Tibial artery (tissue), 4 donors: ENCODE data around the gene ANKRD2.

Experiments
- DNase-seq, 2 donors: peaks; one replicate each; pipeline ENCODE4 v3.0.0-alpha.2; 2019
- H3K27ac ChIP-seq, 2 donors: fragments of 200-600 bp; sonication (generic) in 1 of 2; 1 replicate in 1 of 2; 2 replicates in 1 of 2; pipeline ENCODE4 v1.5.1; 2018 to 2019; ENCODE audit warnings: mild to moderate bottlenecking in 1 of 2
- H3K27me3 ChIP-seq, 2 donors: fragments of 200-600 bp; sonication (generic) in 1 of 2; one replicate each; pipeline versions ENCODE4 v1.5.1 to v1.6.0; 2016 to 2019
- H3K36me3 ChIP-seq, 3 donors: fragments of 200-600 bp; sonication (generic) in 2 of 3; one replicate each; pipeline ENCODE4 v1.5.1; 2016 to 2019; ENCODE audit warnings: mild to moderate bottlenecking in 2 of 3
- H3K4me1 ChIP-seq, 4 donors: fragments of 200-600 bp; sonication (generic) in 2 of 4; 1 replicate in 3 of 4; 2 replicates in 1 of 4; pipeline ENCODE4 v1.5.1; 2016 to 2019
- H3K4me3 ChIP-seq, 2 donors: fragments of 200-600 bp; sonication (generic) in 1 of 2; 1 replicate in 1 of 2; 2 replicates in 1 of 2; pipeline ENCODE4 v1.5.1; 2018 to 2019; ENCODE audit warnings: mild to moderate bottlenecking in 2 of 2
- H3K9me3 ChIP-seq, 3 donors: fragments of 200-600 bp; sonication (generic) in 1 of 3; one replicate each; pipeline ENCODE4 v1.5.1; 2016 to 2019
- intact Hi-C: fragments of 100-400 bp; cut with DNase I; formaldehyde crosslinking; loops from one replicate; pipeline ENCODE4 v1.15.0; 2023; ENCODE audit warnings: low total_unique reads
- TF ChIP-seq, protein P1 (sequence below), 2 experiments: fragments of 200-600 bp in 1 of 2; fragments of 450-650 bp in 1 of 2; IDR thresholded peaks; one replicate each; pipeline ENCODE4 v1.5.1; 2017 to 2019; ENCODE audit warnings: antibody characterized with exemption in 2 of 2, mild to moderate bottlenecking in 1 of 2, moderate library complexity in 1 of 2

ANKRD2 gene

GRCh38 chr10:97629289-97629688 is 56.7 kb downstream of the ANKRD2 start:
- no peak for DNase-seq

GRCh38 chr10:97631098-97631497 is 58.5 kb downstream of the ANKRD2 start:
- Histone ChIP-seq H3K9me3 (no peaks in the 10 kb centered on the region), H3K4me1 (peaks cover 0 to 9% (median 6%) of the 10 kb centered on the region in 4 donors), H3K4me3 (no peak overlapping the region), H3K27me3 (no peaks in the 10 kb centered on the region), H3K27ac (no peak overlapping the region), H3K36me3 (no peaks in the 10 kb centered on the region)
- TF ChIP-seq, protein P1, sequence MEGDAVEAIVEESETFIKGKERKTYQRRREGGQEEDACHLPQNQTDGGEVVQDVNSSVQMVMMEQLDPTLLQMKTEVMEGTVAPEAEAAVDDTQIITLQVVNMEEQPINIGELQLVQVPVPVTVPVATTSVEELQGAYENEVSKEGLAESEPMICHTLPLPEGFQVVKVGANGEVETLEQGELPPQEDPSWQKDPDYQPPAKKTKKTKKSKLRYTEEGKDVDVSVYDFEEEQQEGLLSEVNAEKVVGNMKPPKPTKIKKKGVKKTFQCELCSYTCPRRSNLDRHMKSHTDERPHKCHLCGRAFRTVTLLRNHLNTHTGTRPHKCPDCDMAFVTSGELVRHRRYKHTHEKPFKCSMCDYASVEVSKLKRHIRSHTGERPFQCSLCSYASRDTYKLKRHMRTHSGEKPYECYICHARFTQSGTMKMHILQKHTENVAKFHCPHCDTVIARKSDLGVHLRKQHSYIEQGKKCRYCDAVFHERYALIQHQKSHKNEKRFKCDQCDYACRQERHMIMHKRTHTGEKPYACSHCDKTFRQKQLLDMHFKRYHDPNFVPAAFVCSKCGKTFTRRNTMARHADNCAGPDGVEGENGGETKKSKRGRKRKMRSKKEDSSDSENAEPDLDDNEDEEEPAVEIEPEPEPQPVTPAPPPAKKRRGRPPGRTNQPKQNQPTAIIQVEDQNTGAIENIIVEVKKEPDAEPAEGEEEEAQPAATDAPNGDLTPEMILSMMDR (IDR thresholded peaks at IDR 0.05) = no peak
- DNase-seq = no peak
- intact Hi-C loops = no loop called here

More at GRCh38 chr10:97629289-97629688, 56.7 kb downstream of the ANKRD2 start:
- intact Hi-C loops = no loop called here
- TF ChIP-seq, protein P1 (IDR thresholded peaks at IDR 0.05) = no peak
- Histone ChIP-seq H3K9me3 (no peaks in the 10 kb centered on the region), H3K4me1 (peaks cover 0 to 9% (median 6%) of the 10 kb centered on the region in 4 donors), H3K27ac (no peak overlapping the region), H3K27me3 (no peaks in the 10 kb centered on the region), H3K36me3 (no peaks in the 10 kb centered on the region), H3K4me3 (no peak overlapping the region)

DNA sequence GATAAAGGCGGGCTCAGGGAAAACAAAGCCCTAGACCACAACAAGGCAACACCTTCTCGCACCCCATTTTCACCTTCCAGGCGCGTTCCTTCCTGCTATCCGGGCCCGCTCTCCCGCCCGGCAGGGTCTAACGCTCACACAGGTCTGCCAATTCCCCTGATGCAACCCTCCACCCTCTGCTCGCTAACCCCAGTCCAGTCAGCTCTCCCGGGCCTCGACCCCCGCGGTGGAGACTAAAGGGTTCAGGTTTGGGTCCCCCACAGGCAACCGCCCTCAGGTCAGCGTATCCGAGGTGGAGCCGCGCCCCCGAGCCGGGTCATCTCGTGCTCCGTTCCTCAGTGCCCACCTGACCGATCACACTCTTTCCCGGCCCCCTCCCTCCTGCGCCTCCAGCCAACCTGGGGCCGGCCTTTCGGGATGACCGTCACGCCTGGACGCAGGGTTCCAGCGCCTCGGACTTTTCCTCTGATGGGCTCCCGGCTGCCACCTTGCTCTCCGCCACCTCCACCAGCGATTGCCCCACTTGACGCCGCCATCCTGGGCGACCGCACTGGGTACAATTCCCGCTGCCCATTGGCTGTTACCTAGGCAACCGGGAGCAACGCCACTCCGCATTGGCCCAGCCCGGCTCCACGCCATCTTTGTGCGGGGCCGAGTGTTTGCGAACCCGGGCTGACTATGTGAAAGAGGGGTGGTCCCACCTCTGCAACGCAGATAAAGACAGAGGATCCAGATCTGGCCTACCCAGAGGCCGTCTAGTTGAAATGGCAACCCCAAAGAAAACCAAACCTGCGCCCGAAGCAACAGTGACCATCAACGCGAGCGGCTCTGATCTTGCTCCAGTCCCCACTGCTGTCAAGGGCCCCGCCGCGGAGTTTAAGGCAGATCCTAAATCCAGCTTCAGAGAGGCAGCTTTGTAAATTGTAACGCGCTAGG is 60.6 kb downstream of the ANKRD2 start, which contains the start of gene MORN4:
Gene MORN4, minus strand, starts transcription at position 552 of the 936 bp plus-strand sequence. CDS start 13,847 bp downstream, outside the sequence.
- Histone ChIP-seq H3K27me3 (no peaks in the 10 kb centered on the region), H3K27ac (peak within 1 kb of the TSS; percentile 60 to 62), H3K4me1 (peaks cover 0 to 9% (median 6%) of the 10 kb centered on the region in 4 donors), H3K9me3 (no peaks in the 10 kb centered on the region), H3K36me3 (no peaks in the 10 kb centered on the region), H3K4me3 (peak within 1 kb of the TSS; percentile 71 to 75)
- TF ChIP-seq, protein P1 (IDR thresholded peaks at IDR 0.05) = no peak
- peak; percentile 95 to 97 for DNase-seq
- intact Hi-C loops = no loop called here
